DOHH2 (cell line): ENCODE measurements around the gene STARD13.

ENCODE experiments used
- H3F3A ChIP-seq: fragments of 200-600 bp; sonication (generic), shearing (Covaris generic); 2 replicates; pipeline ENCODE4 v1.6.0; 2016; ENCODE audit warnings: antibody characterized with exemption, mild to moderate bottlenecking; ENCODE audit not compliant: control insufficient read depth, insufficient read depth
- H3K27ac ChIP-seq: fragments of 200-600 bp; sonication (generic); 2 replicates; pipeline ENCODE4 v1.5.1; 2014; ENCODE audit warnings: low read depth, mild to moderate bottlenecking, low read length, moderate library complexity
- H3K27me3 ChIP-seq: fragments of 200-600 bp; sonication (generic); 2 replicates; pipeline ENCODE4 v1.6.1; 2014; ENCODE audit warnings: mild to moderate bottlenecking, low read length, mixed read lengths; ENCODE audit not compliant: control insufficient read depth
- H3K36me3 ChIP-seq: fragments of 200-600 bp; sonication (generic); 2 replicates; pipeline ENCODE4 v1.6.1; 2014; ENCODE audit warnings: mild to moderate bottlenecking, low read length, moderate library complexity, mixed read lengths; ENCODE audit not compliant: control insufficient read depth
- H3K4me1 ChIP-seq: fragments of 200-600 bp; sonication (generic); 2 replicates; pipeline ENCODE4 v1.6.1; 2014; ENCODE audit warnings: mild to moderate bottlenecking, low read length, mixed read lengths; ENCODE audit not compliant: control insufficient read depth
- H3K4me2 ChIP-seq: fragments of 200-600 bp; sonication (generic); 2 replicates; pipeline ENCODE4 v1.6.0; 2014; ENCODE audit warnings: mild to moderate bottlenecking, low read length, moderate library complexity
- H3K4me3 ChIP-seq: fragments of 200-600 bp; sonication (generic); 2 replicates; pipeline ENCODE4 v1.5.1; 2014; ENCODE audit warnings: mild to moderate bottlenecking, low read length, mixed read lengths
- H3K79me2 ChIP-seq: fragments of 200-600 bp; sonication (generic); 2 replicates; pipeline ENCODE4 v1.6.1; 2014; ENCODE audit warnings: mild to moderate bottlenecking, low read length, mixed read lengths; ENCODE audit not compliant: control insufficient read depth
- H3K9me2 ChIP-seq: fragments of 200-600 bp; sonication (generic); replicated peaks from 2 replicates; pipeline ENCODE4 v1.6.1; 2014; ENCODE audit warnings: mild to moderate bottlenecking, low read length, mixed read lengths; ENCODE audit not compliant: control insufficient read depth
- H3K9me3 ChIP-seq: fragments of 200-600 bp; sonication (generic); 2 replicates; pipeline ENCODE4 v1.6.1; 2014; ENCODE audit warnings: antibody characterized with exemption, low read length, mixed read lengths; ENCODE audit not compliant: control insufficient read depth, insufficient read depth
- H4K20me1 ChIP-seq: fragments of 200-600 bp; sonication (generic); 2 replicates; pipeline ENCODE4 v1.6.0; 2014; ENCODE audit warnings: low read depth, mild to moderate bottlenecking, antibody characterized with exemption, low read length, moderate library complexity; ENCODE audit not compliant: control insufficient read depth, insufficient read depth
- CTCF ChIP-seq: fragments of 200-600 bp; sonication (generic); IDR thresholded peaks from one replicate; pipeline ENCODE4 v1.5.1; 2014; ENCODE audit warnings: antibody characterized with exemption, mild to moderate bottlenecking, low read depth, low read length; ENCODE audit not compliant: poor library complexity, severe bottlenecking
- EZH2phosphoT487 ChIP-seq: fragments of 200-600 bp; sonication (generic); IDR thresholded peaks from 2 replicates; pipeline ENCODE4 v1.6.1; 2017; ENCODE audit warnings: borderline replicate concordance, mild to moderate bottlenecking, antibody characterized with exemption, low read length, moderate library complexity, mixed read lengths

STARD13 gene

DNA sequence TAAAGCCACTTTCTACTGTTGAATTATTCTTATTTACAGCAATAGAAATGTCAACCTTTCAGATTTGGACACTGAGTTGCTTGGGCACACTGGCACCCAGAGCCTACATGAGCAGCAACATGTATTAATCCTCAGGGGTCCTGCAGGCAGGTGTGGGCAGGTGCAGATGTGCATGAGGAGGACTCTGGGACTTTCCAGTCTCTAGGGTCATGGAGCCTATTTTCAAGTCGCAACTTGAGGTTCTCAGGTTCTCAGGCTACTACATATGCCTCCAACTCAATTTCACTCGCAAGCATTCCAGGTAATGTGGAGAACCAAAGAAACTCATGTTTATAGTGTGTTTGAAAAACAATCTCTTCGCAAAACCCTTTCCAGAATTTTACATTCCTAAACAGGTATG, 73.2 kb downstream of the STARD13 start:
- Histone ChIP-seq H4K20me1 (no peaks in the 10 kb centered on the region), H3K27ac (no peak overlapping the region), H3K4me1 (no peaks in the 10 kb centered on the region), H3K4me2 (no peak overlapping the region), H3K79me2 (no peaks in the 10 kb centered on the region), H3K9me2 (no peaks in the 10 kb centered on the region), H3F3A (no peaks in the 10 kb centered on the region), H3K27me3 (peaks cover 10% of the 10 kb centered on the region), H3K36me3 (no peaks in the 10 kb centered on the region), H3K9me3 (no peaks in the 10 kb centered on the region), H3K4me3 (no peak overlapping the region)
- TF ChIP-seq CTCF (no peak), EZH2phosphoT487 (no peak)

DNA sequence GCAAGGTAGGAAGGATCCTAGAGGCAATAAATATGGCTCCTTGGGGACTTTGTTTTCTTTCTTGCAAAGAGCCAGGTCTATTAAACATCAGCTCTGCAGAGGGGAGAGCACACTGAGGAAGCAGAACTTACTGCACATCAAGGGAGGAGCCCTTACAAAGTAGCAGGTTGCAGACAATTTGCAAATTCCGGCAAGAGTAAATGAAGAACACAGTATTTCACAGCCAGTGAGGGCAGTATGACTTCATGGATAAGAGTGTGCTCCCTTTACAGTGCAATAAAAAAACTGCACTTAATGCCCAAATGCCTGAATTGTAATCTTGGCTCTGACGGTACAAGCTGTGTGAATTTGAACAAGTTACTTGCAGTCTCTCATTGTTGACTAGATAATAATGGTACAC, 75.5 kb downstream of the STARD13 start:
- Histone ChIP-seq H3K4me1 (no peaks in the 10 kb centered on the region), H4K20me1 (no peaks in the 10 kb centered on the region), H3K36me3 (no peaks in the 10 kb centered on the region), H3K27me3 (peaks cover 10% of the 10 kb centered on the region), H3K4me3 (no peak overlapping the region), H3K79me2 (no peaks in the 10 kb centered on the region), H3K27ac (no peak overlapping the region), H3F3A (no peaks in the 10 kb centered on the region), H3K9me3 (no peaks in the 10 kb centered on the region), H3K4me2 (no peak overlapping the region), H3K9me2 (no peaks in the 10 kb centered on the region)
- TF ChIP-seq EZH2phosphoT487 (no peak), CTCF (no peak)

- H3K4me1 ChIP-seq = no peaks in the 10 kb centered on the region
Observed at GRCh38 chr13:33208290-33209220, 77.0 kb downstream of the STARD13 start.

More at GRCh38 chr13:33208290-33209220, 77.0 kb downstream of the STARD13 start:
- H3K9me3 ChIP-seq = no peaks in the 10 kb centered on the region
- no peaks in the 10 kb centered on the region for H3F3A ChIP-seq
- no peaks in the 10 kb centered on the region for H3K36me3 ChIP-seq
- TF ChIP-seq CTCF = no peak
- H3K4me3 ChIP-seq = no peak overlapping the region
- H3K79me2 ChIP-seq = no peaks in the 10 kb centered on the region
- no peak overlapping the region for H3K27ac ChIP-seq
- H4K20me1 ChIP-seq = no peaks in the 10 kb centered on the region
- H3K27me3 ChIP-seq = peaks cover 12% of the 10 kb centered on the region
- H3K4me2 ChIP-seq = no peak overlapping the region
- no peaks in the 10 kb centered on the region for H3K9me2 ChIP-seq
